ENCODE data around the gene MYO5B.

DNA sequence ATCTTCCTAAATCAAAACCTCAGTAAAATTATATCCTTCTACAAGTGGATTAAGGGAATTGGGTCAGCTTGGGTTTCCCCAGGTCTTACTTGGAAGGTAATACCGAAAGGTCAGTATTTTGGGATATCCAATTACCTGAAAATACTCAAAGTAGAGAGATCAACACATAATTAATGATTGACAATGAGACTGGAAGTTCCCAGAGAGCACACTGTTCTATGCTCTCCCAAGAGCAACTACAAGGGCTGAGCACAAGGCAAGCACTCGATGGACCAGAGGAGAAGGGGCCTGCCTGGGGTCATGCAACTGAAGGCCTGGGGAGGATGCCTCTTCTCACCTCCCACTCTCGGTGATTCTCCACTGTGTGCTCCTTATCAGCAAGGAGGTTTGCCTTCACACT is 222.4 kb downstream of the MYO5B start:
- TF ChIP-seq, protein P1, sequence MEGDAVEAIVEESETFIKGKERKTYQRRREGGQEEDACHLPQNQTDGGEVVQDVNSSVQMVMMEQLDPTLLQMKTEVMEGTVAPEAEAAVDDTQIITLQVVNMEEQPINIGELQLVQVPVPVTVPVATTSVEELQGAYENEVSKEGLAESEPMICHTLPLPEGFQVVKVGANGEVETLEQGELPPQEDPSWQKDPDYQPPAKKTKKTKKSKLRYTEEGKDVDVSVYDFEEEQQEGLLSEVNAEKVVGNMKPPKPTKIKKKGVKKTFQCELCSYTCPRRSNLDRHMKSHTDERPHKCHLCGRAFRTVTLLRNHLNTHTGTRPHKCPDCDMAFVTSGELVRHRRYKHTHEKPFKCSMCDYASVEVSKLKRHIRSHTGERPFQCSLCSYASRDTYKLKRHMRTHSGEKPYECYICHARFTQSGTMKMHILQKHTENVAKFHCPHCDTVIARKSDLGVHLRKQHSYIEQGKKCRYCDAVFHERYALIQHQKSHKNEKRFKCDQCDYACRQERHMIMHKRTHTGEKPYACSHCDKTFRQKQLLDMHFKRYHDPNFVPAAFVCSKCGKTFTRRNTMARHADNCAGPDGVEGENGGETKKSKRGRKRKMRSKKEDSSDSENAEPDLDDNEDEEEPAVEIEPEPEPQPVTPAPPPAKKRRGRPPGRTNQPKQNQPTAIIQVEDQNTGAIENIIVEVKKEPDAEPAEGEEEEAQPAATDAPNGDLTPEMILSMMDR (IDR thresholded peaks at IDR 0.05; ENCODE audit: low read length) = no peak
- TF ChIP-seq EZH2phosphoT487 (IDR thresholded peaks at IDR 0.05; ENCODE audit: low read length) (no peak), EZH2 (optimal IDR thresholded peaks at IDR 0.05; ENCODE audit: low read depth, low read length) (no peak)
